HG03025 (cell line): ENCODE data around the gene INPP4B.

Source experiments
- ATAC-seq: cut with Tn5 transposase; IDR thresholded peaks from one replicate; pipeline ENCODE4 v1.9.1; 2021; ENCODE audit warnings: mild to moderate bottlenecking, moderate library complexity; ENCODE audit not compliant: unreplicated experiment, low FRiP score

Gene INPP4B

DNA sequence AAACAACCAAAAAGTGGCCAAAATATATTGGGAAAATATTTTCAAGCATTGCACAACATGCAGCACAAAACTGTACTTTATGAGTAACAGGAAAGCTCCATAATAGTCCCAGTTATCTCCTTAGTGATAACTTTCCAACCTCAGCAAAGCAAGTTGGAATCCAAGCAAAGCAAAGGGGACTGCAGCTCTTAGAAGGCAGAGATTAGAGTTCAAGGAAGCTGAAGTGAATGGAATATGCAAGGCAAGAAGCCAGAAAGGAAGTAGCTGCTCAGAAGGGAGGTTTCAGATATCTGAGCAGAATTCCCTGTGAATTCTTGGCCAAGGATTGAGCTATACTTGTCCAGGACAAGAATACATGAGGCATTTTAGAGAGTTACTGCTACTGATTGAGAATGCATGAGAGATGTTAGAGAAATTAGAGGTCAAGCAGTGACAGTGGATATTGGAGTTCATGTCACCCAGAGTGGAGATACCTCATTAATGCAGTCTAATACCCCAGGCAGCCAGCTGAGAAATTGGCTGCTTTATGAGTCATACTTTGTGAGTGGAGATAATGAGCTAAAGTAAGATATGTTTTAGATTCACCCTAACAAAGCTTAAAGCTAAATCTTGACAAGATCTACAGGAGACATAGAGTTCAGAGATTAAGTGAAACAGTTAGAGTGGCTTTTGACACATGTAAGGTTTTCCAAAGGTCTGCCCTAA, 102.8 kb downstream of the INPP4B start:
- ATAC-seq: no peak

DNA sequence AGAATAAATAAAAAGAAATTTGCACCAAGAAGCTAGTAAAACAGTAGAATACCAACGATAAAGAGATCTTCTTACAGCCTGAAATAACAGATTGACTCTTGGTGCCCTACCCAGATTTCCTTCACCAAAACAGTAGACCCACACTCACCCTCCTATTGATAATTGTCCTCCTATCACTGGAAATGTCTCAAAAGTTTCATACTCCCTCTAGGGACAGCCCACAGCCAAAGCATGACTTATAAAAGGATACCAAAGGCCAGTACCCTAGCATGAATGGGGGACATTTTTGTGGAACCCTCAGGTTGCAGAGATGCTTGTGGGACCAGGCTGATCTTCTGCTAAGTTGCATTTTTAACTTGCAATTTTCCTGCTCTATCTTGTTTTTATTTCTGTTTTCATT, 104.1 kb downstream of the INPP4B start:
- no peak for ATAC-seq

DNA sequence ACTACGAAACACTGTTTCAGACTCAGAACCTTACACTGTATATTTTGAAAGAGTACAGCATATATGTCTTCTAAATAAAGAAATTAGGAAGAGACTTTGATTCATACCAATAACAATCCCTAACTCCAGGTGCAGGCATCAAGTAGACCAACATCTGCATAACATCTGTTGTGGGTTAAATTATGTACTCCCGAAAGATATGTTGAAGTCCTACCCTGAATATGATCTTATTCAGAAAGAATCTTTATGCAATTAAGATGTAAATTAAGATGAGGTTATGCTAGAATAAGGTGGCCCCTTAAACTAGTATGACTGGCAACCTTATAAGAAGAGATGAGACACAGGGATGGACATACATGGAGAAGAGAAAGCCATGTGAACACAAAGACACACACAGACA, 117.9 kb downstream of the INPP4B start:
- ATAC-seq: no peak

DNA sequence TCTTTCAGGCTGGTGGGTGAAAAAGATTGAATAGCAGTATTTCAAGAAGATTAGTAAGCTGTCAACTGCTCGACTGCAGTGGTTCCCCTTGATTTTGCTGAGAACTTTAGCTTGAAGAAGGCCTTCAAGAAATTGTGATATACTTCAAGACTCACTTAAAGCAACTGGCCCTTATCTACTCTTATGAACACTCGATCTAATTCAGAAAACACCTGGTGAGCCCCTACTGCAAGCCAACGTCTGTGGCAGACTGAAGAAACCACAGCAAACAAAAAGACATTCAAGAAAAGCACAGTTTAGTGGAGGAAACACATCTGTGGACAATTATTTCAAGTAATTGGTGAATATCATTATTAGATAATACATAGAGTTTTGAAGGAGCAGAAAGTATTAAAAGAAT, 119.0 kb downstream of the INPP4B start:
- no peak for ATAC-seq

DNA sequence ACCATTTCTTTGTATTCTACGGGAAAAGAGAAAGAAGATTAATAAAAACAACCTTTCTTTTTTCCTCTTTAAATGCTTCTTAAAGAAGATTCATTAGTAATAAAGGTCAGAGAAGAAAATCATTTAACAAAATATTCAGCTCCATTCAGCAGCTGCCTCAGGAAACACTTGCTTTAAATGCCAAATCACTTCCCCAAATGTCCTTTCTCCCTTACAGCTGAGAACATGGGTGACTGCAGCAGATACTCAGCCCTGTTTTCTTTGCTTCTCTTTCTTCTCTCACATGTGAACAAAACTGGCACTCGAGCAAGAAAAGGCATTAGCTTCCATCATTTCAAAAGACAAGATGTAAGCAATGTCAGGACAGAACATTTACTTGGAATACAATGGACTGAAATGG, 120.2 kb downstream of the INPP4B start:
- ATAC-seq: no peak

DNA sequence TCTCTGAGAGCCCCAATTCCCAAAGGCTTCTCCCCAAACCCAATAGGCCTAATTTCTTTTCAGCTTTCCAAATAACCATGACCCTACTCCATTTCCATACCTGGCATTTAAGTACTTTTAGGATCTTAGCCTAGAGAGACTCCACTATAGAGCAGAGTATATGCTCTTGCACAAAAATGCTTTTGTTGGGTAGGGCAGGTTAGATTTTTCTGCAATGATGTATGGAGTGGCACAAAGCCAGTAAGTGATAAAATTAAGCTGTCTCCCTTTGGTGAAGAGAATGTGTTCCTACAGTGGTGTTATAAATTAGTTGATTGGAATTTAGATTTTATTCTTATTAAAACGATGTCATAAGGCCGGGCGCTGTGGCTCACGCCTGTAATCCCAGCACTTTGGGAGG, 124.9 kb downstream of the INPP4B start:
- no peak for ATAC-seq

DNA sequence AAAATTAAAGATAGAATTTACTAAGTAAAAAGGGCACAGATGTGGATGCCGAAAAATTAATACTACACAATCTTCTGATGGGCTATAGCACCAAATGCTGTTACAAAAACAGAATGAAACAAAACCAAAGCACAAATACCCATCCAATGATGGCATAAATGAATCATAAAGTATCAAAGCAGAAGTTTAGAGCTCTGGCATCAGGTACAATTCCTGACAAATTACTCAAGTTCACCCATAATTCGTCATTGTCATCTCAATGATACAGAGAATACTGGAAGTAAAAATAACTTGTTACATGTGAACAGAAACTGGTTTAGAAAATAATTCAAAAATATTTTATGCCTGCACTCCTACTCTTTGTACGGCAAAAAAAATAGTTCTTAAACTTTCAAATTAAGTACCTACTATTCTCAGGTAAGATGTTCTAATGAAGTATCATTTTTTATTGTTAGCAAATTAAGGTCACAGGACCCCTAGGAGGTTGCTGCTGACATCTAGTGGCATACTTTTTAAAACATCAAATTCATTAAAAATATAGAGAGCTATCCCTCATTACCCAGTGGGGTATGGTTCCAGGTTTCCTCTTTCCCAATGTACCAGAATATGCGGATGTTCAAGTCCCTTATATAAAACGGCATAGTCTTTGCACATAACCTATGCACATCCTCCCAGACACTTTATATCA, 126.1 kb downstream of the INPP4B start:
- no peak for ATAC-seq

DNA sequence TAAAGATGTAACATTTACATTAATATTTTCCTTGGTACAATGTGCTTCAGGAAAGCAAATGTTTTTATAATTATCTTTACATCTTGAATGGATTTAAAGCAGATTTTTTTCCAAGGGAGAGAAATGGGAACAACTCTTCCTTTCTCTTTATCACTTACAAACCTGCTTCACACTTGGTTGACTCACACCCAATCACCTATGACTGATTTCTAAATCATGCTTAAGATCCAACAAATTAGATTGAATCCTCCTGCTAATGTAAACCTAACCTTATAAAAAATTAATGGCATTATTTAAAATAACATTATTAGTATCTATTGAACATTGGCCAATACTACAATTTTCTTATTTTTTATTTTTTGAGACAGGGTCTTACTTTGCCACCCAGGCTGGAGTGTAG, 127.1 kb downstream of the INPP4B start:
- ATAC-seq: no peak

DNA sequence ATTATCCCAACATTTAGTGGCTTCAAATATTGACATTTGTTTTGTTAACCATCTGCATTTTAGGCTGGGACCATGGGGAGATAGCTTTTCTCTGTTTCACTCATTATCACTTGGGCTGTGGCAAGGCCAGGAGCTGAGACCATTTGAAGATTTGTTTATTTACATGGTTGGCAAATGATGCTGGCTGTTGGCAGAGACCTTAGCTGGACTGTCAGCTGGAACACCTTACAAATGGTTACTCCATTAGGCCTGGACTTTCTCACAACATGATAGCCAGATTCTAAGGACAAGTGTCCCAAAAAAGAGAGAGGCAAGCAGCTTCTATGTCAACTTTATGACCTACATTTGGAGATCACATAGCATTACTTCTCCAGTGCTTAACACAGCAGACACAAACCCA, 130.4 kb downstream of the INPP4B start:
- ATAC-seq: no peak

DNA sequence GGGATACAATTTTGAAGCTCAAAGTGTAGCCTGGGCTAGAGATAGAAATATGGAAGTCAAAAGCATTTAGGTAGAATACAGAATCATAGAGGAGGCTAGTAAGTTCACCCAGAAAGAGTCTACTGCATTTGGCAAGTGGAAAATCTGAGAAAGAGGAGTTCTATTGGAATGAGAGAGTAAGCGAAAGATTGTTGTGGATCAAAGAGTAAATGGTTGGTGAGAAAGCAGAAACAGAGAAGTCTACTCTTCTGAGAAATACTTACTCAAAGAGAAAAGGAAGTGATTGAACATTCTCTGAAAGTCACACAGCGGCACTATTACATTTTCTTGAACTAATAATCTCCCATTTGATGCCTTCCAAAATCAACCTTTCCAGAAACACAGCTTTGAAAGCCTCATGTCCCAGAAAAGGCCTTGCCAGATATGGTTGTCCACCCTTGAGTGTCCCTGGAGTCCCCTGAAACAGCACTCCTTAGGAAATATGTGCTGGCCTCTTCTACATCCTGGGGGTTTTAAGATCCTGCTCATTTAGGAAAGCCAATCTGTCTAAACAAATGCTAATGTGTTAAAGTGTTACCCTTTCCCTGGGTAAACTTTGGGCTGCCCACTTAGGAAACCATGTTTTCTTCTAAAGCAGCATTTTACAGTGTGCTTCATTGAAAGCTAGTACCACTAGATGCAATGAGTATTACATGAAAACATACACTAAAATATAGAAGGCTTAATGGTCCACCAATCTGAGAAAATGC, 132.6 kb downstream of the INPP4B start:
- ATAC-seq: no peak

DNA sequence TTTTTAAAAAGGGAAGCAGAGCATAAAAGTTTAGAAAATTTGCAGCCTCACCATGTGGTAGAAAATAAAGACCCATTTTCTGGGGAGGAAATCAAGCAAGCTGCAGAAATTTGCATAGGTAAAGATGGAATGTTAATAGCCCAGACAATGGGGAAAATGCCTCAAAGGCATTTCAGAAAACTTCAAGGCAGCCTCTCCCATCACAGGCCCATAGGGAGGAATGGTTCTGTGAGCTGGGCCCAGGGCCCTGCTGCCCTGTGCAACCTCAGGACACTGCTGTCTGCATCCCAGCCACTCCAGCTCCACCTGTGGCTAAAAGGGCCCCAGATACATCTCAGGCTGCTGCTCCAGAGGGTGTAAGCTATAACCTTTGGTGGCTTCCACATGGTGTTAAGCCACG, 137.9 kb downstream of the INPP4B start:
- ATAC-seq: no peak

DNA sequence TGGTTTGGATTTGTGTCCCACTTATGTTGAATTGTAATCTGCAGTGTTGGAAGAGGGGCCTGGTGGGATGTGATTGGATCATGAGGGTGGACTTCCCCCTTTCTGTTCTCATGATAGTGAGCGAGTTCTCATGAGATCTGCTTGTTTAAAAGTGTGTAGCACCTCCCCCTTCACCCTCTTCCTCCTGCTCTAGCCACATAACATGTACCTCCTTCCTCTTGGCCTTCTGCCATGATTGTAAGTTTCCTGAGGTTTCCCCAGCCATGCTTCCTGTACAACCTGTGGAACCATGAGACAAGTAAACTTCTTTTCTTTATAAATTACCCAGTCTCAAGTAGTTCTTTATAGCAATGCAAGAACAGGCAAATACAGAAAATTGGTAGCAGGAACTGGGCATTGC, 138.7 kb downstream of the INPP4B start:
- ATAC-seq: no peak

DNA sequence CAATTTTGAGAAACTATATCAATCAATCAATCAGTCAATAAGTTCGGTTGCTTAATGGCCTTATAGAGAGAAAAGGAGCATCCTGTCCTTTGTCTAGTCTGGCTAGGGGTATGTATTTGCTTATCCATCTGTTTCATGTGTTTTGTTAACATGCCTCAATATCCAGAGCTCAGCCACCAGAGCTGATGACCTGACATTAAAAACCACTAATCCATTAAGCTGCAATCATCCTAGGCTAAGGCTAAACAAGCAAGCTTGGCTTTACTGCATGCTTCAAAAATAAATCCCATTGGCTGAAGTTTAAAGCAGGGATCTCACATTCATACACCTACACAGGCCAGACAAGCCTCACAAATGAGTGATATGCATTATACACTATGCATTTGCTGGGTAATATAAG, 139.7 kb downstream of the INPP4B start:
- ATAC-seq: no peak

DNA sequence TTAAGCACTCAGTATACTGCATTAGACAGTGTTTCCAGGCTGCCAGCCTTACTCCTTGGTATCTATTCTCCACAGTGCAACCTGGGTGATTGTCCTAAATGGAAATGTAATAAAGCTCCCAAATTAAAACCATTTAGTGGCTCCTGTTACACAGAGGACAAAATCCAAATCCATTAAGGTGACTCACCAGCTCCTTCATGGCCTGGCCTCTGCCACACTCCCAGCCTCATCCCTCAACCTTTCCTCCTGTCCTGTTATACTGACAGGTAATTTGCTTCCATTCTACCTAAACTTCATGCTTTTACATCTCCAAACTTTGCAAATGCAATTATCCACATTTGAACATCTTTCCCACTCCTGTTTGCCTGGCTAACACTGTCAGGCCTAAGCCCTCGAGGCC, 140.3 kb downstream of the INPP4B start:
- ATAC-seq: no peak

DNA sequence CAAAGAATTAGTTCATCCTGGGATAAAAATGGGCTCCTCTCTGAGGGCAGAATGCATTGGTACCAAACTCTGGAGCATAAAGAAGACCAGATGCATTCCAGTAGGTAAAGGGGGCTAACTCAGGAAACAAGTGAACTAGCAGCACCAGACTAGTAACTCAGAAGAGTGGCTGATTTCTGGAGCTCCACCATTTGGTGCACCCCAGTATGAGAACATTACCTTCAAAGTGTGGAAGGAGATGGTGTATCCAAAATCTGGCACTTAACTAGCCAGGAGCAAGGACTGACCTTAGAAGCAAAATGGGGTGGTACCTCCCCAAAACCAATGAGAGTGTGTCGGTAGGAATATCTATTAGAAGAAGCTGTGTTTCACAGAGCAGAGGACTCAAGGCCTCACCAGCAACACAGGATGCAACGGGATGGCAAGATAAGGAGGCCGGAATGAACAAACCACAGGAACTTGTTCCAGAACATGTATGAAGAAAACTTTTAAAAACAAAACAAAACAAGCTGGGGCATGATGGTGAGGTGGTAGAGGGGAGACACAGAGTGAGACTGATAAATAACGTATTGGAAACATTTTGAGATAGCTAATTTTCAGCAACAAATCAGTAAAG, 142.3 kb downstream of the INPP4B start:
- ATAC-seq: no peak

DNA sequence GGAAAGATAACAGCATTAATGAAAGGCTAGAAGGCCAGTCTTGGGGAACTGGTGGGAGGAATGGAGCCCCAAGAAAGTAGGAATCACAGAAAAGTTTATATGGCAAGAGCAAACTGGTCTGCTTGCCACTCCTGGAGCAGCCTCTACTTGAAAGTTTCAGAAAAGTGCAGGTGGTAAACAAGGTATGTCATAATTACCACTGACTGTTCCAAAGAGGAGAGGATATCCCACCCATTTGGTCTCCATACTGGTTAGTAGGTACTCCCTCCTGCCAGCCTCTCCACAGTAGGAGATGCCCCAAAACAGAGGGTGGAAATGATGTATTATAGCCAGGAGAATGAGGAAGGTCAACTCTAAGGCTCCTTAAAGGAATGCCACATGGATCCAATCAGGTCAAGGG, 145.1 kb downstream of the INPP4B start:
- ATAC-seq: no peak

DNA sequence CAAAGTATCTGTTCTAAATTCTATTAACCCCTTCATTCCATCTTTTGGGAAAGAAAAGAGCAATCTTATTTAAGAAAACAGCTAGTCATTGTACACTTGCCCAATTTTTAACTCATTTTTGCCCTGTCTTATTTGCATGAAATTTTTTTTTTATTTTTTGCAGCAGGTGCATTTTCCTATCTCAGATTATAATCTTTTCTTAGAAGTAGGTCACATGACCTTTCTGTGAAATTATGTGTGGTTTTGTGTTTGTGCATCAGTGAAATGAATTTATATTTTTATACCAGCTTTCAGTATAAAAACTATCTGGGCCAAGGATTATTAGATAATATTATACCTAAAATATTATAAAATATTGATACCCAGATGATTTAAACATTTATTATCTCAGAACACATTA, 145.6 kb downstream of the INPP4B start:
- no peak for ATAC-seq

DNA sequence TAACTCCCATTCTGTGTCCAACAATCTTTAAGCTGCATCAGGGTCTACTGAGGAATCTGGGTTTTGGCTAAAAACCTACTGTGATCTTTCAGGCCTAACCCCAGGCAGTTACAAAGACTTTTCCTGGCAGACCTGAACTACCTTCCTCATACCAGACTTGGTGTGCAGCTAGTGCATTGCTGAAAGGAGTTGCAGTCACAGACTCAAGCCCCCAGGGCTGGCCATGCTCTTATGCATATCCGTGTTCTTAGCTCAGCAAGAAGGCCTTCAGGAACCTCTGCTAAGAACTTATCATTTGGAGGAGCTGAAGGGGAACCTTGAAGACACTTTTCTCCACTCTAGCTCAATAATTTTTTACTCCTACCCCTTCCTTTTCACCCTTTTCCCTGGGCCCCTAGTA, 147.5 kb downstream of the INPP4B start:
- ATAC-seq: no peak

DNA sequence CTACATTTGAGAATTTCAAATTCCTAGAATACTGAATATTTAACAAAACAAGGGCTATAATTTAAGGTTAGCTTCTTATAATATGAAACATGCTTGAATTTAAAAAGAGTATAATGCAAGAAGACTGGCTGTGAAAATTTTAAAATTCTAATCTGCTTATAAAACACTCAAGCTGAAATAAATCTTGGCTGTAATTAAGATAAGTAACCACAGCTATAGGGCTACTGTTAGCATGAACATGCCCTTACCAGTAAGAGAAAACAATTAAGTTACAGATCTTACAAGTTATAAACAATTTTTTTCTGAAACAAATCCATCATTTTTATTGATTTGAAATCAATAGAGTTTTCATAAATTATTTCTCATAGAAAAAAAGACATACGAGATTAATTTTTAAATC, 148.2 kb downstream of the INPP4B start:
- ATAC-seq: no peak

DNA sequence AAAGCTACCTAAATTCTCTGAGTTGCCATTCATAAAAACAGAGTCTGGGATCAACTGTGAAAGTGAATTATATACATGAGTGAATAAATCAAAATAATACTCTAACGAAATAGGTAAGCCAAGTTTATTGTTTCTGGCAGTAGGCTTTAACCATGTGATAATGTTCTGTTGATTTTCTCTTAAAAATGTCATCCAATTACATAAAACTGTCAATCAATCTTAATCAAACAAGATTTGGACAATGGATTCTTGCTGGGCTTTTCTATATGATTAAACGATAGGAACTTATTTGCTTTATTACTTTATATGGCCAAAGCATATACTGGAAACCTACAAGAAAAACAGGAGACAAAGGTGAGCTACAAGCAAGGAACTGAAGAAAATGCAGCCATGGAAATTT, 148.8 kb downstream of the INPP4B start:
- no peak for ATAC-seq

DNA sequence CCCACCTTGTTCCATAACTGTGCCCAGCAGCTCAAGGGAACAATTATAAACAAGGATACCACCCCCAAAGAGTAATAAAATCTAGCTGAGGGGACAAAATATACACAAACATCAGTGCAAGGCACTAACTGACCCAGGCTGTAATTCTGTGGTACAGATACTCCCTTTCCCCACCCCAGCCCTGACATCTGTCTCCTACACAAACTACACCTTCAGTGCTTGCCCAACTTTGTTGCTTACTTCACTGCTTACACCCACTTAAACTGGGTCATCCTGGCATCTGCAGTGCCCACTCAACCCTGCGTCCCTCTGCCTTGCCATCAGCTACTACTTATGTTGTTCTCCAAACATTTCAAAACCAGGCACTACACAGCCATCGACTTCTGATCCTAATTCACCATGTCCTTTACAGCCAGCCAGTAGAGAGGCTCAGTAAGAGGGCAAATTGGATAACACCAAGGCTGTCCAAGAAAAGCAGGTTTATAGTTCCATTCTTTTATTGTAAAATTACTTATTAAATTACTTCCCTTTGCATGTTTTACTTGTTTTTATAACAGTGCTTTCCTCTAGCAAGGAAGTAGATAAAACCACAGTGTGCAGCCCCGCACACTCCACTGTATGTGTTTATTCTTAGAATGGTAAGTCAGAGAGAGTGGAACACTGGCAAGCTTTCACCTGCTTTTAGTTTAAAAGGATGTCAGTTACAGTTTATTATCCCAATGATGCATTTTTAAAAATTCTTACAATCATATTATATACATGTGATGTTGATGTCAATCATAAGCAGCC, 149.6 kb downstream of the INPP4B start:
- ATAC-seq: no peak
